CD4-positive, alpha-beta T cell treated with Interferon gamma for 1 hour (primary cell): ENCODE data around the gene TMEM51.

Experiments used
- DNase-seq: peaks from one replicate; pipeline ENCODE4 v3.0.0-alpha.2; 2020

Gene TMEM51

DNA sequence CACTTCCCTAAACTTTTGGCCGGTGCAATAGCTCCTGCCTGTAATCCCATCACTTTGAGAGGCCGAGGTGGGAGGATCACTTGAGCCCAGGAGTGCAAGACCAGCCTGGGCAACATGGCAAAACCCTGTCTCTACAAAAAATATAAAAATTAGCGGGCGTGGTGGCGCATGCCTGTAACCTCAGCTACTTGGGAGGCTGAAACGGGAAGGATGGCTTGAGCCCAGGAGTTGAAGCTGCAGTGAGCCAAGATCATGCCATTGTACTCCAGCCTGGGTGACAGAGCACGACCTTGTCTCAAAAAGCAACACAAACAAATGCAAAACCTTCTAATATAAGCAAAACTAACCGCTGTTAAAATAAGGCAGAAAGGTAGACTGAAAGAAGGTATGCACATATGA is 25.9 kb downstream of the TMEM51 start:
- DNase-seq, result no peak

DNA sequence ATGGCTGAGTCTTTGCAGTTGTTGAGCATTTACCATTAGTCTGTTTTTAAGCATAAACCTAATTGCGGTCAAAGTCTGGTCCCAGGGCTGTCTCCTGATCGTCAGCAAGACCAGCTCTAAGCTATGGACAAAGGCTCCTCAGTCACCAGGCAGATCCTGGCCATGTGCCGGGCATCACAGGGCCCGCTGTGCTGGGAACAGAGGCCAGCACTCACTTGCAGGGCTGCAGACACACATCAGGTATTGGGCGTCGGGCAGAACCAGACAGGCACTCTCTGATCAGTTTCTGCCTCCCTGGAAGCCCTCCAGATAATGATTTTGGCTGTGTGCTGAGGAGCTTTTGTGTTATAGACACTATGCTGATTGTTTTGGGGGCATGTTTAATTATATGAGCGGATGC is 26.6 kb downstream of the TMEM51 start:
- DNase-seq, result no peak

DNA sequence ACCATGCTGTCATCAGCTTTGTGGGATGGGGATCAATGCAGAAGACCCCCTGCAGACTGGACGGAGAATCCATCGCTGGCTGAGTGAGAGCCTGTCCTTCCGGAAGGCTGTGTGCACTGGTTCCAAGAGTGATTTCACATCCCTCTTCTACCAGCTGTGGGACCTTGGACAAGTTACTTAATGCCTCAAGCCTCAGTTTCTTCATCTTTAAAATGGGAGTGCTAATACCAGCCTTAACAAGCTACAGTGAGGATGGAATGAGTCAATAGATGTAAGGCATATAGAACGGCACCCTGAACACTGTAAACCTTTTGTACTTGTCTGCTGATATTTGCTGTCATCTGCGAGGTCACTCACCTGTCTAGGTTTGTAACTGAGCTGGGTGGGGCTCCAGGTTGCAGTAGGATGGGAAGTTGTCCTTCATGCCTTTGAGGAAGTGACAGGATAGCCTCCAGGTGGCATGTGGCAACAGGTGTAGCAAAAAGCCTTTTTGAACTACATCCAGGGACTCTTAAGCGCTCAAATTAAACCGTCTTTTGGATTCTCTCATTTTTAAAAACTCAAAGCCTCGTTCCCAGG is 27.5 kb downstream of the TMEM51 start:
- DNase-seq, result no peak

DNA sequence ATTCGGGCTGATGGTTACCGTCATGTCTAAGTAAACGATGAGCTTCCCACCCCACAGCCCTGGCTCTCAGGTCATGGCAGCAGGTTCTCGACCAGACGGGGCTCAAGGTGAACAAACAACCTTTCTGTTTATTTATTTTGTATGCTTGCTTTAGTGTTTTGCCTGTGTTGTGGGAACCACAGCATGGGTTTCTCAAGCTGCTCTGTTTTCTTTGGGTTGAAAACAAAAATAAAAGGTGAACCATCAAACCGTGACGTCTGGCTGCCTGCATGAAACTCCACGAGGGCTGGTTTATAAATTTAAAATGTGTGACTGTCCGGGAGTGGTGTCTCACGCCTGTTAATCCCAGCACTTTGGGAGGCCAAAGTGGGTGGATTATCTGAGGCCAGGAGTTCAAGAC is 28.0 kb downstream of the TMEM51 start:
- DNase-seq, result no peak

DNA sequence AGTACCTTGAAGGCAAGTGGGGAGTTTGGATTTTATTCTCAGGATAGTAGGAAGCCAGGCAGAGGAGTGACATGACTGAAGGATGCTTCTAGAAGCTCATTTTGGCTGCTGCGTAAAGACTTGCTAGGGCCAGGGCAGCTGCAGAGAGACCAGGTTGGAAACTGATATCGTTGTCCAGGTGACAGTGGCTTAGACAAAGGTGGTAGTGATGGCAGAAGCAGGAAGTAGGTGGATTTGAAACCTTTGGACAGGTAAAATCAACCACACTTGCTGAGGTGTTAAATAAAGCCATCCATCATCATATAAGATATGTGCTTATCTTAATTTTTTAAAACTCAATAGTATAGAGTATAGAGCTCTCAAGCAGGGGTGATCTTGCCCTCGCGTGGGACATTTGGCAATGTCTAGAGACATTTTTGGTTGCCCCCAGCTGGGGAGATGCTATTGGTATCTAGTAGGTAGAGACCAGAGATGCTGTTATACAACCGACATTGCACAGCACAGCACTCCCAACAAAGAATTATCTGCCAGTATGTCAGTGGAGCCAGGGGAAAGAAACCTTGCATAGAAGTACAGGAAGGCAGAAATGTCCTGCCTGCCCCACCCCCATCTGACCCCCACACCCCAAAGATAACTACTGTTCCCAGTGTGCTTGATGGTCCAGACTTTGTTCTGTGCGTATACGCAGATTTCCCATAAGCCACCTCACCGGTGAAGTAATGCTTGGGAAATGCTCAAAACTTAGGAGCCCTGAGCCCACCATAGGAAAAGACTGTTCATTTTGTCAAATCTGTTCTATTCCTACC is 31.1 kb downstream of the TMEM51 start:
- DNase-seq, result no peak

DNA sequence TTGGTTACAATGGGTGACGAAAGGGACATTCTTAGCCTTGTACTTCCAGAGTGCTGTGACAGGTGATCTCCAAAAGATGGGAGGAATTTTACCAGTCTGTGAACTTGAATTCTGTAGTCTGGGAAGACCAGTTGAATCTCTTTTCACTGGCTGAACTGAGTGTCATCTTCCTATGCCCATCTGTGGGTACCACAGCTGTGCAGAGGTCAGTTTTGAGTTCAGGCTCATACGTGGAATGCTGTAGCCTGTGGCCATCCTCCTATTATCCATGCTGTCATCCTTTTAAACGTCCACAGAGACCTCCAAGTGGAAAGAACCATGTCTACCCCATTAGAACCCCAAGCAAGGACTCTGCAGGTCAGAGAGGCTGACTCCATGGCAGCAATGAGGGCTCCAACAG is 32.1 kb downstream of the TMEM51 start:
- DNase-seq, result no peak

DNA sequence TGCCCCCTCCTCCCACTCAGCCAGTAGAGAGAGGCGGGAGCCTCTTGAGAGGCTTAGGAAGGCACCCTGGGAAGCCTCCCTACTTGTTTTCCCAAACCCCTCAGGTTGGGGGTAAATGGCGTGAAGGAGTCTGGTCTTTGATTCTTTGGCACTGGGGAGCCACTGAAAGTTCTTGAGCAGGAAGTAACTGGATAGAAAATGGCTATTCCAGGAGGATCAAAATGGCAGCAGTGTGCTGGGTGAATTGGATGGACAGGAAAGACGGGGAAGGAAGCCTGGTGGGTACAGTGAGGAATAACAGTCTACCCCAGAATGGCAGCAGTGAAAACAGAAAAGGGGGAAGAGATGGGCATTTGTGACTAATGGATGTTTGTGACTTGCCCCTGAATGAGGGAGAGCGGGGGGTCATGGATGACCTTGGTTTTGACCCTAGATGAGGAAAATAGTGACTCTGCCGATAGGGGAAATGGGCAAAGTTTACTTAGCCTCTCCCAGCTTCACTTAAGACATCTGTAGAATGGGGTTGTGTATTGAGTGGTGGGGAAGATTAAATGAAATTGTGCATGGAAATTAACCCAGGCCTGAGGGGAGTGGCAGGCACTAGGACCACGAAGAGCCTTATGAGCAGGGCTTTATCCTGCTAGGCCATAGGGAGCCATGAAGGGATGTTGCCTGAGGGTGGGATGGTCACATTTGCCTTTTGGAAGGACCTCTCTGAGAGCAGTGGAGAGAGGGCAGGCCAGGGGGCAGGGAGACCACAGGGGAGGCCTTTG is 32.7 kb downstream of the TMEM51 start:
- no peak for DNase-seq

DNA sequence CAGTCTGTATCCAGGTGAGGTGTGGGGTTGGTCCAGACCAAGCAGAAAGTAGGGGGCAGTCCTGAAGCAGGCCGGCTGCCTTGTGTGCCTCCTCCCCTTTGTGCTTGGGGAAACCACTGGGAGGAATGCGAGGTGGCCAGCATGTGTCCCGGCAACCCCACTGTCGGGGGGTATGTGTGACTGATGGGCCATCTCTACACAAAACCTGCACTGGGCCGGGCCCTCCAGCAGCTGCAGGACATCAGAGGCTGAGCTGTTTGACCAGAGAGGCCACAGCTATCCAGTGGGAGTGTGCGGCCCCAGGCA is 33.3 kb downstream of the TMEM51 start:
- no peak for DNase-seq

DNA sequence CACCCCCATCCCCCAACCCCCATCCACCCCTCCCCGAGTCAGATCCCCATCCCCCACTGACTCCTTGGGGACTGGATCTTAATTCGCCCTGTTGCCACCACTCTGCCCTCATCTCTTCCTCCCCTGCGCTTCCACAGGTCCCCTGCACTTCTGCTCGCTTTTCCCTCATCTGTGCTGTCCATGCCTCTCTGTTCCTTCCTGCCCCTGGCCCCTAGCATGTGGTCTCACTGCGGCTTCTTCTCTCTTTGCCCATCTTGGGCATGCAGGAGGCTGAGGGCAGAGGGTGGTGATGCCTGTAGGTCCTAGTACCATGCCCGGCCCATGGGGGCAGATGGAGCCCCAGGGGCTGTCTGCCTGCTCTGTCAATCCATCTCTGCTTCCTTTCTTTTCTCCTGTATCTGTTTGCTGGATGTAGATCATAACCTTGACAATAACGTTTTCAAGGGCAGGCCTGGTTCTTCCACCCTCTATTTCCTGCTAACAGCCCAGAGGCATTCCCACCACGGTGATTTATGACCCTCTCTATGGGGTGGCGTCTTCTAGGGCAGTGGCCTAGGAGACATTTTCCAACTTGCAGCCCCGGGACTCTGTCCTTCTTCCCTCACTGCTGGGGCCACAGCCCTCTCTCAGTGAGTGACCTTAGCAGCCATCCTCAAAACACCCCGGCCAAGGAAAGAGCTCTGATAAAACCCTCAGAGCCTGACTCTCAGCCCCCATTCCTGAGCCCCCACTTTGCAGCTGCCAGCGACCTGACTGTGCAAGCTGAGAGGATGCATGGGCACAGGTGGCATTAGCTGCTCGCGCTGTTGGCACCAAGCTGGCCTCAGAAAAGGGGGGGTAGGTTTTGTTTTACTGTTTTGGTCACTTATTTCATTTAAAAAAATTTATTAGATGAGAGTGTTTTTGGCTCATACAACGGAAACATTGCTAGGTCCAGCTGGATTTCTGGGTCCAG is 33.9 kb downstream of the TMEM51 start:
- no peak for DNase-seq

DNA sequence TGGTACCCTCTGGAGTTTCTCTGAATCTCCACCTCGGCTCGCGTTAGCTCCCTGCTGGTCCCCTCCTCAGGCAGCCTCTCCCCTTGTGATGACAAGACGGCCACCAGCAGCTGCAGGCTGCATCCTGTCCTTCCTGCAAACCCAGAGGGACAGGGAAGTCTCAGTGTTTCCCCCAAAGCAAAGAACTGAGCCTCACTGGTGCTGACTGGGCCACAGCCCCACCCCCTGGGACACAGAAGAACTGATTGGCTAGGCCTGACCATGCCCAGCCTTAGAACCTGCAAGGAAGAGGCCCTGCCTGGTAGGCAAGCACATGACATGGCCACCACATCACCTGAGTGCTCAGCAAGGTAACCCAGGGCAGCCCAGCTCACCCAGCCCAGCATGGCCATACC is 34.6 kb downstream of the TMEM51 start:
- DNase-seq, result no peak

DNA sequence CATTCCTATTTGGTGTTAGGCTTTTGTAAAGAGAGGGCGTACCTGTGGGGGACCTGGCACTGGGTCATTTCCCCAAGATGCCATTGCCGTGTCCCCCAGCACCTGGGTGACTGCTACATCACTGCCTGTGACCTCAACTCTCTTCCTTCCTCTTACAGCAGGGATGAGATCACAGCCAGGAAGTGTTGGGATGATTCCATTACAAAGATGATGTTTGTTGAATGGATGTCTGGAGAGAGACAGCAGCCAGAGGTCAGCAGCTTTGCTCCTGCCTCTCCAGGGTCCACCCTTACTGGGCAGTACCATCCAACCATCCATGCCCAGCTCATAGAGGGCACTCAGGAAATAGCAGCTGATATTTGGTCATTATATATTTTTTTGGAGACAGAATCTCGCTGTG is 35.1 kb downstream of the TMEM51 start:
- no peak for DNase-seq

DNA sequence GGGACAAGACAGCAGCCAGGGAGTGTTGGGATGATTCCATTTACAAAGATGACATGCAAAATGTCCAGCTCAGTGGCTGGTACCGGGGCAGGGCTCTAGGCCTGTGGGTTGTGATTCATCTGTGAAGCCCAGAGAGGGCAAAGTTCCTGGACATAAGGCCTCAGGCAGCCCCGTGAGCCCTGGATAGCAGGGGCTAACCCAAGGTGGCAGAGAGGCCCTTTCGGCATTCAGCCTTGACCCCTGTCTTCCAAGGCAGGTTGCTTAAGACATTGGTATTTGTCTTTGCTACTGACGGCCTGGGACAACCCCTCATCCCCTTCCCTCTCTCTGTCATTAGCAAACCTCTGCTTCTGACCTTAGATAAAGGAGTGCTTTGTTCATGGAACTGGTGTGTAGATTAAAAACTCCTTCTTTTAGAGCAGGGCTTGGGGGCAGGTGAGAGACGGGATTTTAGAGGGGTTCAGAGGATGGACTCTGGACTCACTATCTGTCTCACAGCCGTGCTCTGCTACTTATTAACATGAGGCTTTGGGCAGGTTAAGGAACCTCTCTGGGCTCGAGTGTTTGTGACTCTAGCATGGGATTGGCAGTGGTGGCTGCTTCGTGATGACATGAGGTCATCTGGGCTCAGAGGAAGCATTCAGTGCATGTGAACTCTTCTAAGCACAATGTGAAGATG is 36.3 kb downstream of the TMEM51 start:
- DNase-seq, result no peak

DNA sequence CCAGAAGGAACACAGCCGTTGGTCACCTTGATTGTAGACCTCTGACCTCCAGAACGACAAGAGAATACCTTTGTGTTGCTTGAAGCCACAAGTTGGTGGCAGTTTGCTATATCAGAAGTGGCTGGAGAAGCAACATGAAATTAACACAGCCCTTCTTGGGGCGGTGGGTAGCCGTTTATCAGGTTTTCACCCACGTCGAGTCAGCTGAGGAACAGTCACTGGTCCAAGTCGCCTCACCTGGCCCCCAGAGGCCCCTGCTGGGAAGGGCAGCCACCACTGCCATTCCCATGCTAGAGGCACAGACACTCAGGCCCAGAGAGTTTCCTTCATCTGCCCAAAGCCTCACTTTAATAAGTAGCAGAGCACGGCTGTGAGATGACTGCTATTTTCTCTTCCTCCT is 37.7 kb downstream of the TMEM51 start:
- no peak for DNase-seq

DNA sequence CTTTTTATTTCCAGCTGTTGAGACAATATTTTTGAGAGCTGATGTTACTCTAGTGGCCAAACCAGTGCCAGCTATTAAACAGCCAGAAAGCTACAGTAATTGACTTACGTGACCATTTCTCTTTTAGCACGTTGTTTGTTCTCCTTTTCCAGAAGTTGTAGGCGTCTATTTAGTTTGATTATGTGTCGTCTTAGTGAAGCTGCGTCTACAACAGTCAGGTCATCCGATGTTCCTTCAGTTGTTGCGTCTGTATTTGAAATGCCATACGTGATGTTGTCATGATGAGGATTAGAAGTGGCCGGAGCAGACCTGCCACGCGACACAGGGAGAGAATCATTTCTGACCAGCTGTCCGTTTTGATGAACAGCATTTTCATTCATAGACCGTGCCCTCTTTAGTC is 38.2 kb downstream of the TMEM51 start:
- no peak for DNase-seq

DNA sequence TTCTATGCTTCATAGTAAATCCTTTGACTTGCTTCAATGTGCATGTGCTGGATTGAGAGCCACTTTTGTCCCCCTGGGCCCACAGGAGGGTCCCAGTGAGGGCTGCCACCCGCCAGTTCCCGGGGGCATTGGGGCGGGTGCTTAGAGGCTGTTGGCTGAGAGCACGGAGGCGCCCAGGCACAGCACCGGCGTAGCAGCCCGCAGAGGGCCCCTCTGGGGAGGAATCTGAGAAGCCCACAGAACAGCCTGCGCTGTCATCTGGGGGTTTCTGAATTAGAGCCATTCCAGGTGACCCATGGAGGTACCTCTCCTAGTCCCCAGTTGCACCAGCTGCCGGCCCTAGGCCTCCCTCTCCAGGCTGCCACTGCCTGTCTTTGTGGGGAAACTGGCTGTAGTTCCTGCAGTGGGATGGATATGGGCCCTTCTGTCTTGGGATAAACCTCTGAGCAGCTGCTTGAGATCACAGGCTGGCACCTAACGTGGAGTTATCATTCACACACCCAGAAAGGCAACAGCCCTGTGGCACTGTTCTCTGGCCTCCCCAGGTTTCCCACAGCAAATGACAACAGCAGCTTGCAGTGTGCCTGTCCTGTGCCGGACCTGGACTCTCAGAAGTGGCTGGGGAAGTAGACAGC is 39.5 kb downstream of the TMEM51 start:
- no peak for DNase-seq

DNA sequence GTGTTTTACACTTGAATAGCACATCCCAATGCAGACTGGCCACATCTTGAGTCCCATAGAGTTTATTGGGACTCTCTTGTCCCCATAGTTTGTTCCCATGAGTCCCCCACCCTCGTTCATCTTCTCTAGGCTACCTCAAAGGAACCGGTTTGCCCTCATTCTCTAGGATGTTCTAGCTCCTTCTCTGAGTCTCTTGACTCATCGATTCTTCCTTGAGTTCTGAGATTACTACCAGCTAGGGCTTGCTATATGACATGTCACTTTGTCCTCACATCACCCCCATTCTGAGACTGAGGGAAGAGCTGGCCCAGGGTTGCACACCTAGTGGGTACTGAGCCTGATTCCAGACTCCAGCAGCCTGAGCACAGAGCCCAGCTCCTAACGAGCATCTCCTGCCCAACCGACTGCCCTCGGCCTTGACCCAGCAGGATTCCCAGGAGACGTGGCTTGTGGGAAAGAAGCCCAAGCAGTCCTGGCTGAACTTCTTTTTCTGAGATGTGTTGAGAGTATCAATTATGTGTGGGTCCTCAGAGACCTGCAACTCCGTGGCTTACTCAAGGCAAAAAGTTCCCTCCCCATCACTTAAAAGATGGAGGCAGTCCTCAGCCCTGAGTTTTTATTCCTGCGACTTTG is 42.0 kb downstream of the TMEM51 start:
- no peak for DNase-seq

DNA sequence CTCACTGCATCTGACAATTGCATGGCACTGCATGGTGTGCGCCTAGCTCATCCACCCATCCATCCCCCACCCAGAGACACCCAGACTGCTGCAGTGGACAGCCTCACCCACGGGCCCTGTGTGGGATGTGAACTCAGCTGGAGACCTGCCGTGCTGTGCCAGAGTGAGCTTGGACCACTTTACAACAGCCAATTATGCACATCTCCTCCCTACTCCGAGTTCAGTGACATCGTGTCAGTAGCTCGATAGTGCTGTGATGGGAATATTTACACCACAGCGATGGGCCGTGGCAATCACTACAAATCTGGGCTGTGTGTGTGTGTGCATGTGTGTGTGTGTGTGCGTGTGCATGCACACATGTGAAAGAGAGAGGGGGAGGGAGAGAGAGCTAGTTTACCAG is 42.5 kb downstream of the TMEM51 start:
- DNase-seq, result no peak

DNA sequence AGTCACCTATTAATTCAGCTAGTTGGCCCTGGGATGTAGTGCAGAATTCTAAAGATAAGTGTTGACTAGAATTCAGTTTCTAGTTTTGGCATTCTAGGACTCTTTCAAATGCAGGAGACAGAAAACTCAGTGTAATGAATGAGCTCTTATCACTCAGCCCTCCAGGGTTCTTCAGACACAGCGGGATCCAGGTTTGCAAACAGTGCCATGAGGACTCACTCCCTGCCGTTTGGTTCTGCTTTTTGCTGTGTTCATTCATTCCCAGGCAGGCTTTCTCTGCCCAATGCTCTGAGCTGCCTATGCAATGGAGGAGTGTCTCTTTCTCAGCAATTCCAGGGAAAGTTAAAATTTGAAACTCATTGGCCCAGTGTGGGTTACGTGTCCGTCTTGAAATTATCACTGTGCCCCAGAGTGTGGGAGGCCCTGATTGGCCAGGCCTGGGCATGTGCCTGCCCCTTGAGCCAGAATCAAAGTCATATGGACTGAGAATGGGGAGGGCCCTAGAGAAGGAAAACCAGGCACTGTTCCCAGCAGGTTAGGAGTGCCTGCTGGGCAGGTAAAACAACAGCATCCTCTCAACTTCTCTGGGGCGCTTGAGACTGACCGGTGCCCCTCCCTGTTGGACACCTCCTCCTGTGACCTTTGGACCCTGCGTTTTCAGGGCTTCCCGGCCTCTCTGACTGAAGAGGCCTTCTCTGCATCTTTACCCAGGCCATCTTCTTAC is 43.4 kb downstream of the TMEM51 start:
- no peak for DNase-seq

DNA sequence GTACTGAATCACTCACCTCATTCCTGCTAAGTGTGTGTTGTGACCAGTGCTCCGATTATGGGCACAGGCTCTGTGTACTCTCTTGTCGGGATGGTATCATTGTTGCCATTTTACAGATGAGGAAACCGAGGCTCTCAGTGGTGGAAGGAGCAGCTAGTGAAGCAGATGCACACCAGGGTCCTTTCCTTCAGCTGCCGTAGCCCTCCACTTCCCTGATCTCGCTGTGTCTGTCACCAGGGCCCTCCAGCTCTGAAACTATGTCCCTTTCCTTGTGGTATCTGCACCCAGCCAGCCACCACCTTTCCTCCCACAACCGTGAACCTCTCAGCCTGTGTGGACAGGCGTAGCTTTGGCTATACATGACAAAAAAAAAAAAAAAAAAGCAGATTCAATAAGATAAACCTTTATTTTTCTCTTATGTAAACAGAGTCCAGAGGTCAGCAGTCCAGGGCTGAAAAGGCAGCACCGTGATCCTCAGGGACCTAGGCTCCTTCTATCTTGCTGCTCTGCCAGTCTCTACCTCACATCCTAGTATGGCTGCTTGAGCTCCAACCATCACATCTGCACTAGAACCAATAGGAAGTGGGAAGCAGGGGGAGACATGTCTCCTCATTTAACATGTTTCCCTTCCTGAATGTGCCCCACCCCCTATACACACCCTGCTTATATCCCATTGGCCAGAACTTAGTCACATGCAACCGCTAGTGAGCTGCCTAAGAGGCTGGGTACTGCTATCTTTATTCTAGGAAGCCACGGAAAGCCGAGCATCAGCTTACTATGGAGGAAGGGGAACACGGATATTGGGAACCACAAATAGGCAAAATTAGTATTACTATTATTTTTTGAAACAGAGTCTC is 44.3 kb downstream of the TMEM51 start:
- no peak for DNase-seq

DNA sequence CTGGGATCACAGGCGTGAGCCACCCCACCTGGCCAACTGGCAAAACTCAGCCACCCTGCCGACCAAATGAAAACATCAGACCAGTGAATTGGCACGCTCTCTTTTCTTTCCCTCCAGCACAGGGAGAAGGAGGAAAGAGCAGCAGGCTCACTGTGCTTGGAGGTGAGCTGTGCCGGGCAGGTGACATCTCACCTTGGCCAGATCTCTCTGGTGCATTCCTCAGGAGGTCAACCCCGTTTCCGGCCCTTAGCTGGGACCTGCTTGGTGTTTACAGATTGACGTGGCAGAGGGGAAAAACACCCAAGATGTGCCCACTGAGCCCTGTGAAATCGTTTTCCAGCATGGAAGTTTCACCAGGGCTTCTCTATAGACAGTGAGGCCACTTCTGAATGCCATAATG is 45.1 kb downstream of the TMEM51 start:
- no peak for DNase-seq
